HG03432 (cell line): ENCODE results near the gene TTC32.
A peak's percentile ranks its signal among the peaks of the same experiment; 100 is the strongest.
"Not testable (repeated sequence)": the region's sequence is repeated elsewhere in the genome, so short reads cannot be mapped to it uniquely, and the experiment has no call there.

ENCODE experiments used
- ATAC-seq: cut with Tn5 transposase; IDR thresholded peaks from one replicate; pipeline ENCODE4 v1.9.1; 2021; ENCODE audit warnings: mild to moderate bottlenecking, moderate library complexity; ENCODE audit not compliant: unreplicated experiment

TTC32 gene

GRCh38 chr2:19899985-19900930 lies 1.5 kb downstream of the TTC32 start:
- ATAC-seq, result peak; percentile 26

GRCh38 chr2:19898592-19899329 lies 3.0 kb downstream of the TTC32 start:
- ATAC-seq, result no peak

- ATAC-seq, result no peak
Measured at GRCh38 chr2:19897623-19898245, 4.0 kb downstream of the TTC32 start.

GRCh38 chr2:19895535-19895934 lies 6.2 kb downstream of the TTC32 start:
- ATAC-seq, result no peak

- ATAC-seq, result peak; percentile 23
Measured at GRCh38 chr2:19894134-19894792, 7.5 kb downstream of the TTC32 start.

GRCh38 chr2:19893520-19894133 lies 8.2 kb downstream of the TTC32 start:
- peak; percentile 82 for ATAC-seq

GRCh38 chr2:19891971-19892370 lies 9.8 kb downstream of the TTC32 start:
- ATAC-seq, result not testable (repeated sequence)

- ATAC-seq, result no peak
Measured at GRCh38 chr2:19890104-19890503, 11.7 kb downstream of the TTC32 start.

GRCh38 chr2:19888831-19889230 lies 13.0 kb downstream of the TTC32 start:
- no peak for ATAC-seq

- ATAC-seq, result no peak
Measured at GRCh38 chr2:19887510-19887909, 14.3 kb downstream of the TTC32 start.

- no peak for ATAC-seq
Measured at GRCh38 chr2:19886261-19886660, 15.5 kb downstream of the TTC32 start.

- no peak for ATAC-seq
Measured at GRCh38 chr2:19885791-19886190, 16.0 kb downstream of the TTC32 start.

GRCh38 chr2:19883971-19884720 lies 17.6 kb downstream of the TTC32 start:
- ATAC-seq, result no peak

- no peak for ATAC-seq
Measured at GRCh38 chr2:19883486-19883885, 18.3 kb downstream of the TTC32 start.

GRCh38 chr2:19882286-19882685 lies 19.5 kb downstream of the TTC32 start:
- ATAC-seq, result no peak

GRCh38 chr2:19881908-19882265 lies 19.9 kb downstream of the TTC32 start:
- no peak for ATAC-seq

GRCh38 chr2:19881221-19881907 lies 20.4 kb downstream of the TTC32 start:
- ATAC-seq, result no peak

- ATAC-seq, result not testable (repeated sequence)
Measured at GRCh38 chr2:19880191-19880590, 21.6 kb downstream of the TTC32 start.

GRCh38 chr2:19879120-19879519 lies 22.7 kb downstream of the TTC32 start:
- no peak for ATAC-seq
